ENCODE data around the gene SEMA3D. TPM values are rescaled to one million over a fixed set of nuclear protein-coding genes. Genes with fewer than 3 reads are reported as not detected.

SEMA3D gene
- total and polyA plus RNA-seq, 2 of the 4 experiments (the other 2 are of a cell fraction): 2.9 to 13.6 TPM

- no TSS peak for BruUV-seq (replicated peaks)
These were observed 33.2 kb upstream of the SEMA3D start for GRCh38 chr7:85220023-85220422.

More at GRCh38 chr7:85220023-85220422, 33.2 kb upstream of the SEMA3D start:
- no peak overlapping the region for H2BK5ac ChIP-seq (ENCODE audit: low read depth, low read length, poor library complexity, severe bottlenecking)
- H4K91ac ChIP-seq (ENCODE audit: insufficient read depth, low read depth, low read length): no peak overlapping the region
- intact Hi-C loops (cut with micrococcal nuclease): no loop called here
- H2BK120ac ChIP-seq (ENCODE audit: low read depth, low read length): no peak overlapping the region
- no peak overlapping the region for H4K8ac ChIP-seq (ENCODE audit: low read depth in 2 of 2, low read length in 2 of 2)
- H3K4me3 ChIP-seq (ENCODE audit: insufficient read depth, low read depth, low read length): no peak overlapping the region
- no peak overlapping the region for H2AK9ac ChIP-seq (replicated peaks; ENCODE audit: low read depth, low read length, poor library complexity)
- H3K4me1 ChIP-seq (ENCODE audit: control insufficient read depth, insufficient read depth, low read length): no peaks in the 10 kb centered on the region
- H4K20me1 ChIP-seq (ENCODE audit: insufficient read depth, low read length): no peaks in the 10 kb centered on the region
- no peak overlapping the region for H3K4me2 ChIP-seq (ENCODE audit: low read depth, low read length)
- no peak overlapping the region for H2AK5ac ChIP-seq (ENCODE audit: low read depth, low read length)
- WGBS, 2 experiments (ENCODE audit: extremely low coverage in 2 of 2, insufficient read length in 1 of 2): no CpG with 5 or more reads among the region's 2 CpGs
- ATAC-seq (ENCODE audit: low read depth) (no peak), DNase-seq (no peak)
- no peak overlapping the region for H3K9ac ChIP-seq (ENCODE audit: low read depth, low read length)
- H3K9me3 ChIP-seq (ENCODE audit: control insufficient read depth, insufficient read depth, low read length): no peaks in the 10 kb centered on the region
- dilution Hi-C loops (cut with HindIII; ENCODE audit: low sequenced_read_pairs, unreplicated experiment): no loop called here
- TF ChIP-seq NFE2L2 (IDR thresholded peaks at IDR 0.05; ENCODE audit: low read depth, low read length) (no peak), MAZ (IDR thresholded peaks at IDR 0.05; ENCODE audit: borderline replicate concordance, low read depth, low read length) (no peak), FOS (IDR thresholded peaks at IDR 0.05; ENCODE audit: low read depth, low read length) (no peak), RAD21 (IDR thresholded peaks at IDR 0.05; ENCODE audit: low read length) (no peak), POLR2A (IDR thresholded peaks at IDR 0.05; ENCODE audit: low read depth, low read length) (no peak), BHLHE40 (IDR thresholded peaks at IDR 0.05; ENCODE audit: low read depth, low read length) (no peak), SMC3 (IDR thresholded peaks at IDR 0.05; ENCODE audit: low read depth, low read length) (no peak), USF2 (IDR thresholded peaks at IDR 0.05; ENCODE audit: low read depth, low read length) (no peak), RFX5 (IDR thresholded peaks at IDR 0.05; ENCODE audit: low read depth, low read length) (no peak), RCOR1 (IDR thresholded peaks at IDR 0.05; ENCODE audit: insufficient replicate concordance, low read length) (no peak)
- TF ChIP-seq, protein P1, sequence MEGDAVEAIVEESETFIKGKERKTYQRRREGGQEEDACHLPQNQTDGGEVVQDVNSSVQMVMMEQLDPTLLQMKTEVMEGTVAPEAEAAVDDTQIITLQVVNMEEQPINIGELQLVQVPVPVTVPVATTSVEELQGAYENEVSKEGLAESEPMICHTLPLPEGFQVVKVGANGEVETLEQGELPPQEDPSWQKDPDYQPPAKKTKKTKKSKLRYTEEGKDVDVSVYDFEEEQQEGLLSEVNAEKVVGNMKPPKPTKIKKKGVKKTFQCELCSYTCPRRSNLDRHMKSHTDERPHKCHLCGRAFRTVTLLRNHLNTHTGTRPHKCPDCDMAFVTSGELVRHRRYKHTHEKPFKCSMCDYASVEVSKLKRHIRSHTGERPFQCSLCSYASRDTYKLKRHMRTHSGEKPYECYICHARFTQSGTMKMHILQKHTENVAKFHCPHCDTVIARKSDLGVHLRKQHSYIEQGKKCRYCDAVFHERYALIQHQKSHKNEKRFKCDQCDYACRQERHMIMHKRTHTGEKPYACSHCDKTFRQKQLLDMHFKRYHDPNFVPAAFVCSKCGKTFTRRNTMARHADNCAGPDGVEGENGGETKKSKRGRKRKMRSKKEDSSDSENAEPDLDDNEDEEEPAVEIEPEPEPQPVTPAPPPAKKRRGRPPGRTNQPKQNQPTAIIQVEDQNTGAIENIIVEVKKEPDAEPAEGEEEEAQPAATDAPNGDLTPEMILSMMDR (conservative IDR thresholded peaks at IDR 0.05; ENCODE audit: low read depth, low read length): no peak
- no peaks in the 10 kb centered on the region for H3K79me1 ChIP-seq (ENCODE audit: low read depth in 1 of 2, low read length in 2 of 2)
- H3K36me3 ChIP-seq (ENCODE audit: control insufficient read depth, insufficient read depth, low read length): no peaks in the 10 kb centered on the region
- H2BK20ac ChIP-seq (ENCODE audit: low read depth, low read length): no peak overlapping the region
- no peak overlapping the region for H3K4ac ChIP-seq (ENCODE audit: low read depth, low read length)
- H2BK15ac ChIP-seq (ENCODE audit: low read depth, low read length): no peak overlapping the region
- H4K5ac ChIP-seq (ENCODE audit: low read depth, low read length): no peak overlapping the region
- H3K27me3 ChIP-seq (ENCODE audit: control insufficient read depth, insufficient read depth, low read length): no peaks in the 10 kb centered on the region
- no peak overlapping the region for H3K27ac ChIP-seq (ENCODE audit: insufficient read depth, low read length)
- H3K9me1 ChIP-seq (ENCODE audit: insufficient read depth, low read length): no peaks in the 10 kb centered on the region
- H3K14ac ChIP-seq (replicated peaks; ENCODE audit: low read depth, low read length): no peak overlapping the region
- H3K56ac ChIP-seq (ENCODE audit: extremely low read depth, insufficient read depth, low read length): no peak overlapping the region
- H3K23ac ChIP-seq (ENCODE audit: low read depth, low read length): no peak overlapping the region
- POLR2A ChIA-PET (ENCODE audit: unreplicated experiment): no interaction called here
- H2AFZ ChIP-seq (replicated peaks; ENCODE audit: low read length, poor library complexity): no peak overlapping the region
- no peak overlapping the region for H3K18ac ChIP-seq (ENCODE audit: low read depth, low read length)
- in situ Hi-C loops (cut with MboI; ENCODE audit: low sequenced_read_pairs): no loop called here
- CTCF ChIA-PET: no interaction called here
